Activated CD4-positive, alpha-beta memory T cell treated with anti-CD3 and anti-CD28 coated beads, Interleukin-2, amount 10 ng/mL, durations not matched to agents 7 days and 5 days (primary cell): Measurements from ENCODE around the gene CDC42EP4. TPM values are rescaled to one million over a fixed set of nuclear protein-coding genes. Genes with fewer than 3 reads are reported as not detected.

ENCODE experiments used
- CTCF ChIA-PET: fragments of 350-600 bp; sonication (Branson Sonifier 250); formaldehyde crosslinking; loops from one replicate; lab custom pipeline; 2021; ENCODE audit warnings: antibody characterized with exemption, inconsistent platforms; lab: Charles Lee
- POLR2A ChIA-PET: fragments of 350-600 bp; sonication (Branson Sonifier 250); formaldehyde crosslinking; loops from one replicate; lab custom pipeline; 2021; ENCODE audit warnings: antibody characterized with exemption; lab: Charles Lee
- DNase-seq: peaks from one replicate; pipeline ENCODE4 v3.0.0-alpha.2; 2020
- H3K27ac Mint-ChIP-seq: one replicate; pipeline ENCODE4 v1.8.0; 2021; ENCODE audit warnings: mild to moderate bottlenecking, mixed read lengths
- H3K27me3 Mint-ChIP-seq: one replicate; pipeline ENCODE4 v1.8.0; 2021; ENCODE audit warnings: mixed read lengths
- H3K36me3 Mint-ChIP-seq: one replicate; pipeline ENCODE4 v1.8.0; 2021; ENCODE audit warnings: low read depth, mixed read lengths
- H3K4me1 Mint-ChIP-seq: one replicate; pipeline ENCODE4 v1.8.0; 2021; ENCODE audit warnings: mixed read lengths
- H3K4me3 Mint-ChIP-seq: one replicate; pipeline ENCODE4 v1.8.0; 2021; ENCODE audit warnings: mild to moderate bottlenecking, mixed read lengths
- H3K9me3 Mint-ChIP-seq: one replicate; pipeline ENCODE4 v1.8.0; 2021; ENCODE audit warnings: mixed read lengths
- total RNA-seq, 2 experiments: library from RNA; stranded (reverse); gene quantifications; one replicate each; pipeline ENCODE4 v1.2.3, GENCODE V29; 2021

CDC42EP4 gene
- total RNA-seq, 2 experiments from 2014 or later: 3.6 to 3.8 TPM

GRCh38 chr17:73297934-73298861 lies 13.6 kb downstream of the CDC42EP4 start:
- Mint-ChIP-seq H3K27me3 (peaks cover 2% of the 10 kb centered on the region), H3K4me1 (no peaks in the 10 kb centered on the region), H3K27ac (no peak overlapping the region), H3K36me3 (no peaks in the 10 kb centered on the region), H3K9me3 (no peaks in the 10 kb centered on the region), H3K4me3 (no peak overlapping the region)
- ChIA-PET CTCF (interaction anchor here (1.0 kb wide), 1 partner anchor 43 kb away, joined by 4 read pairs; no protein-coding TSS in a partner anchor), POLR2A (no interaction called here)
- DNase-seq: no peak

GRCh38 chr17:73293480-73293911 lies 18.3 kb downstream of the CDC42EP4 start:
- H3K27me3 Mint-ChIP-seq: peaks cover 2% of the 10 kb centered on the region
- POLR2A ChIA-PET: no interaction called here
- H3K4me1 Mint-ChIP-seq: peaks cover 31% of the 10 kb centered on the region
- no peaks in the 10 kb centered on the region for H3K36me3 Mint-ChIP-seq
- CTCF ChIA-PET: no interaction called here
- H3K9me3 Mint-ChIP-seq: no peaks in the 10 kb centered on the region
- H3K27ac Mint-ChIP-seq: no peak overlapping the region
- H3K4me3 Mint-ChIP-seq: no peak overlapping the region
- no peak for DNase-seq

- ChIA-PET CTCF (no interaction called here), POLR2A (no interaction called here)
- H3K36me3 Mint-ChIP-seq: no peaks in the 10 kb centered on the region
- H3K4me1 Mint-ChIP-seq: peaks cover 31% of the 10 kb centered on the region
- no peak overlapping the region for H3K4me3 Mint-ChIP-seq
- no peaks in the 10 kb centered on the region for H3K9me3 Mint-ChIP-seq
- H3K27me3 Mint-ChIP-seq: peaks cover 2% of the 10 kb centered on the region
- no peak for DNase-seq
- no peak overlapping the region for H3K27ac Mint-ChIP-seq
These were observed 18.8 kb downstream of the CDC42EP4 start for GRCh38 chr17:73293031-73293430.

GRCh38 chr17:73292031-73292531 lies 19.7 kb downstream of the CDC42EP4 start:
- Mint-ChIP-seq H3K27me3 (peaks cover 2% of the 10 kb centered on the region), H3K4me3 (no peak overlapping the region), H3K27ac (no peak overlapping the region), H3K9me3 (no peaks in the 10 kb centered on the region), H3K36me3 (no peaks in the 10 kb centered on the region), H3K4me1 (peaks cover 31% of the 10 kb centered on the region)
- DNase-seq: no peak
- POLR2A ChIA-PET: interaction anchor here (1.1 to 1.6 kb wide), 2 partner anchors 19 to 20 kb away, joined by 3 to 5 read pairs; no protein-coding TSS in a partner anchor
- CTCF ChIA-PET: interaction anchor here (1.3 kb wide), 1 partner anchor 567 kb away, joined by 3 read pairs; no protein-coding TSS in a partner anchor

GRCh38 chr17:73291260-73291801 lies 20.5 kb downstream of the CDC42EP4 start:
- ChIA-PET POLR2A (interaction anchor here (1.1 to 1.6 kb wide), 3 partner anchors 20 to 59 kb away, joined by 3 to 5 read pairs (median 4); a partner anchor contains a TSS), CTCF (interaction anchor here (1.1 to 1.3 kb wide), 2 partner anchors 9 to 566 kb away, joined by 3 read pairs; no protein-coding TSS in a partner anchor)
- Mint-ChIP-seq H3K9me3 (no peaks in the 10 kb centered on the region), H3K27ac (peak overlapping the region; percentile 35), H3K27me3 (peaks cover 2% of the 10 kb centered on the region), H3K4me3 (no peak overlapping the region), H3K36me3 (no peaks in the 10 kb centered on the region), H3K4me1 (peaks cover 31% of the 10 kb centered on the region)
- DNase-seq: peak; percentile 24

GRCh38 chr17:73290399-73291259 lies 21.2 kb downstream of the CDC42EP4 start:
- DNase-seq: peak; percentile 21
- Mint-ChIP-seq H3K36me3 (no peaks in the 10 kb centered on the region), H3K4me3 (no peak overlapping the region), H3K9me3 (no peaks in the 10 kb centered on the region), H3K4me1 (peaks cover 31% of the 10 kb centered on the region), H3K27ac (peak overlapping the region; percentile 35), H3K27me3 (peaks cover 2% of the 10 kb centered on the region)
- ChIA-PET CTCF (interaction anchor here (1.1 to 1.5 kb wide), 3 partner anchors 8 to 565 kb away, joined by 3 to 5 read pairs (median 3); no protein-coding TSS in a partner anchor), POLR2A (interaction anchor here (1.6 kb wide), 2 partner anchors 20 to 59 kb away, joined by 4 to 5 read pairs; a partner anchor contains a TSS)

- no peaks in the 10 kb centered on the region for H3K36me3 Mint-ChIP-seq
- no peak overlapping the region for H3K4me3 Mint-ChIP-seq
- CTCF ChIA-PET: interaction anchor here (0.6 to 1.5 kb wide), 2 partner anchors 34 to 61 kb away, joined by 3 to 5 read pairs; no protein-coding TSS in a partner anchor
- POLR2A ChIA-PET: interaction anchor here (1.6 kb wide), 1 partner anchor 58 kb away, joined by 4 read pairs; a partner anchor contains a TSS
- peaks cover 31% of the 10 kb centered on the region for H3K4me1 Mint-ChIP-seq
- H3K9me3 Mint-ChIP-seq: no peaks in the 10 kb centered on the region
- H3K27me3 Mint-ChIP-seq: peaks cover 2% of the 10 kb centered on the region
- DNase-seq: no peak
- no peak overlapping the region for H3K27ac Mint-ChIP-seq
These were observed 22.1 kb downstream of the CDC42EP4 start for GRCh38 chr17:73289549-73290254.

- POLR2A ChIA-PET: no interaction called here
- Mint-ChIP-seq H3K27me3 (no peaks in the 10 kb centered on the region), H3K36me3 (no peaks in the 10 kb centered on the region), H3K4me3 (no peak overlapping the region), H3K4me1 (peaks cover 31% of the 10 kb centered on the region), H3K27ac (no peak overlapping the region), H3K9me3 (no peaks in the 10 kb centered on the region)
- no peak for DNase-seq
- CTCF ChIA-PET: interaction anchor here (0.6 kb wide), 1 partner anchor 62 kb away, joined by 3 read pairs; no protein-coding TSS in a partner anchor
These were observed 23.1 kb downstream of the CDC42EP4 start for GRCh38 chr17:73288534-73289302.

GRCh38 chr17:73286863-73287296 lies 24.9 kb downstream of the CDC42EP4 start:
- ChIA-PET POLR2A (no interaction called here), CTCF (interaction anchor here (0.9 kb wide), 1 partner anchor 32 kb away, joined by 3 read pairs; no protein-coding TSS in a partner anchor)
- Mint-ChIP-seq H3K9me3 (no peaks in the 10 kb centered on the region), H3K27ac (no peak overlapping the region), H3K4me1 (peaks cover 27% of the 10 kb centered on the region), H3K36me3 (no peaks in the 10 kb centered on the region), H3K27me3 (no peaks in the 10 kb centered on the region), H3K4me3 (no peak overlapping the region)
- DNase-seq: no peak

GRCh38 chr17:73285916-73286862 lies 25.6 kb downstream of the CDC42EP4 start:
- ChIA-PET CTCF (no interaction called here), POLR2A (no interaction called here)
- Mint-ChIP-seq H3K27me3 (no peaks in the 10 kb centered on the region), H3K36me3 (no peaks in the 10 kb centered on the region), H3K4me1 (peaks cover 20% of the 10 kb centered on the region), H3K4me3 (no peak overlapping the region), H3K9me3 (no peaks in the 10 kb centered on the region), H3K27ac (no peak overlapping the region)
- DNase-seq: no peak
